GM23338 (cell line): ENCODE results near the gene DMWD. TPM values are rescaled to one million over a fixed set of nuclear protein-coding genes. Genes with fewer than 3 reads are reported as not detected.
A peak's percentile ranks its signal among the peaks of the same experiment; 100 is the strongest.

Experiments
- ATAC-seq: fragments of 200-7000 bp; cut with Tn5 transposase; 3 replicates; pipeline ENCODE4 v1.9.1; 2020
- DNase-seq: peaks from one replicate; pipeline ENCODE4 v3.0.0-alpha.2; 2015; ENCODE audit warnings: low spot score
- H2AFZ ChIP-seq: fragments of 200-600 bp; sonication (generic); 2 replicates; pipeline ENCODE4 v1.8.0; 2016; ENCODE audit warnings: antibody characterized with exemption, mild to moderate bottlenecking, moderate library complexity
- H3F3A ChIP-seq: fragments of 200-600 bp; sonication (generic); replicated peaks from 2 replicates; pipeline ENCODE4 v1.8.0; 2017; ENCODE audit warnings: antibody characterized with exemption, mixed run types, low read depth
- H3K27ac ChIP-seq: fragments of 200-600 bp; sonication (generic); 2 replicates; pipeline ENCODE4 v1.6.1; 2016; ENCODE audit warnings: low read depth
- H3K27me3 ChIP-seq: fragments of 200-600 bp; sonication (generic); 2 replicates; pipeline ENCODE4 v1.8.0; 2016; ENCODE audit warnings: mild to moderate bottlenecking, mixed run types, moderate library complexity; ENCODE audit not compliant: insufficient read depth
- H3K36me3 ChIP-seq: fragments of 200-600 bp; sonication (generic); 2 replicates; pipeline ENCODE4 v1.8.0; 2016; ENCODE audit warnings: mild to moderate bottlenecking; ENCODE audit not compliant: insufficient read depth
- H3K4me1 ChIP-seq: fragments of 200-600 bp; sonication (generic); 2 replicates; pipeline ENCODE4 v1.8.0; 2016; ENCODE audit warnings: mild to moderate bottlenecking, moderate library complexity; ENCODE audit not compliant: insufficient read depth
- H3K4me2 ChIP-seq: fragments of 200-600 bp; sonication (generic); 2 replicates; pipeline ENCODE4 v1.7.1; 2017; ENCODE audit warnings: mixed run types
- H3K4me3 ChIP-seq: fragments of 200-600 bp; sonication (generic); 2 replicates; pipeline ENCODE4 v1.6.1; 2016; ENCODE audit warnings: mixed run types
- H3K79me2 ChIP-seq: fragments of 200-600 bp; sonication (generic); replicated peaks from 2 replicates; pipeline ENCODE4 v1.8.0; 2017; ENCODE audit warnings: mild to moderate bottlenecking; ENCODE audit not compliant: insufficient read depth
- H3K9me2 ChIP-seq: fragments of 200-600 bp; sonication (generic); 2 replicates; pipeline ENCODE4 v1.8.0; 2017; ENCODE audit not compliant: insufficient read depth
- H4K20me1 ChIP-seq: fragments of 200-600 bp; sonication (generic); replicated peaks from 2 replicates; pipeline ENCODE4 v1.8.0; 2017; ENCODE audit warnings: mild to moderate bottlenecking; ENCODE audit not compliant: insufficient read depth
- H3K27ac Mint-ChIP-seq: 2 replicates; pipeline ENCODE4 v1.8.0; 2020; ENCODE audit warnings: inconsistent platforms, mild to moderate bottlenecking, moderate library complexity, mixed read lengths
- H3K27me3 Mint-ChIP-seq: 3 replicates; pipeline ENCODE4 v1.8.0; 2022; ENCODE audit warnings: low read depth, mild to moderate bottlenecking, moderate library complexity, mixed read lengths, inconsistent platforms; ENCODE audit not compliant: insufficient read depth, poor library complexity
- H3K36me3 Mint-ChIP-seq: 3 replicates; pipeline ENCODE4 v1.8.0; 2021; ENCODE audit warnings: low read depth, mild to moderate bottlenecking, inconsistent platforms, moderate library complexity, mixed read lengths
- H3K4me1 Mint-ChIP-seq: 3 replicates; pipeline ENCODE4 v1.8.0; 2020; ENCODE audit warnings: mild to moderate bottlenecking, inconsistent platforms, mixed read lengths
- H3K4me3 Mint-ChIP-seq: 3 replicates; pipeline ENCODE4 v1.8.0; 2021; ENCODE audit warnings: moderate library complexity, mild to moderate bottlenecking, inconsistent platforms, mixed read lengths
- H3K9me3 Mint-ChIP-seq: 3 replicates; pipeline ENCODE4 v1.8.0; 2020; ENCODE audit warnings: moderate library complexity, mild to moderate bottlenecking, inconsistent platforms, mixed read lengths
- CREB1 ChIP-seq: fragments of 250-450 bp; sonication (Bioruptor Pico); IDR thresholded peaks from 2 replicates; pipeline ENCODE4 v1.5.0; 2020; ENCODE audit warnings: low read depth, mild to moderate bottlenecking, moderate library complexity
- ETS1 ChIP-seq: IDR thresholded peaks from 2 replicates; pipeline ENCODE4 v1.6.1; 2016; ENCODE audit warnings: antibody characterized with exemption
- EZH2 ChIP-seq: fragments of 200-600 bp; sonication (generic); IDR thresholded peaks from one replicate; pipeline ENCODE4 v1.8.0; 2017; ENCODE audit warnings: antibody characterized with exemption, mild to moderate bottlenecking, low read depth; ENCODE audit not compliant: unreplicated experiment
- EZH2phosphoT487 ChIP-seq: fragments of 200-600 bp; sonication (generic); IDR thresholded peaks from one replicate; pipeline ENCODE4 v1.8.1; 2018; ENCODE audit warnings: antibody characterized with exemption; ENCODE audit not compliant: unreplicated experiment
- JUNB ChIP-seq: IDR thresholded peaks from one replicate; pipeline ENCODE4 v1.6.1; 2016; ENCODE audit warnings: antibody characterized with exemption; ENCODE audit not compliant: unreplicated experiment
- NANOG ChIP-seq: IDR thresholded peaks from 2 replicates; pipeline ENCODE4 v1.6.1; 2016; ENCODE audit warnings: antibody characterized with exemption, borderline replicate concordance
- POLR2AphosphoS5 ChIP-seq: IDR thresholded peaks from 2 replicates; pipeline ENCODE4 v1.6.1; 2016; ENCODE audit warnings: antibody characterized with exemption, low read depth
- REST ChIP-seq: IDR thresholded peaks from one replicate; pipeline ENCODE4 v1.6.1; 2018; ENCODE audit warnings: antibody characterized with exemption; ENCODE audit not compliant: unreplicated experiment
- STAT1 ChIP-seq: IDR thresholded peaks from one replicate; pipeline ENCODE4 v1.6.1; 2016; ENCODE audit warnings: antibody characterized with exemption; ENCODE audit not compliant: unreplicated experiment
- ZNF114 ChIP-seq: fragments of 250-450 bp; sonication (Bioruptor Pico); IDR thresholded peaks from 2 replicates; pipeline ENCODE4 v1.5.0; 2020; ENCODE audit warnings: mild to moderate bottlenecking, moderate library complexity
- ZNF331 ChIP-seq: fragments of 250-450 bp; sonication (Bioruptor Pico); IDR thresholded peaks from 2 replicates; pipeline ENCODE4 v1.5.0; 2020; ENCODE audit warnings: low read depth, mild to moderate bottlenecking, moderate library complexity
- ZNF462 ChIP-seq: fragments of 250-450 bp; sonication (Bioruptor Pico); IDR thresholded peaks from 2 replicates; pipeline ENCODE4 v1.5.0; 2020; ENCODE audit warnings: mild to moderate bottlenecking, moderate library complexity
- polyA plus RNA-seq: library from polyadenylated mRNA; unstranded; fragments of >200 nt; fragmentation: Nextera tagmentation; extraction: Ambion mirVana; gene quantifications from 2 replicates; pipeline ENCODE4 v1.2.1, GENCODE V29; 2016
- total RNA-seq: library from RNA; depleted of rRNA; stranded (reverse); fragments of >200 nt; shearing (Covaris generic); gene quantifications from 2 replicates; pipeline ENCODE4 v1.2.3, GENCODE V29; 2014
- TF ChIP-seq, protein P1 (sequence below), 2 experiments: fragments of 200-600 bp in 1 of 2; sonication (generic) in 1 of 2; conservative IDR thresholded peaks; 2 replicates each; pipeline versions ENCODE4 v1.5.1 to v1.6.1; 2016 to 2017; ENCODE audit warnings: antibody characterized with exemption in 2 of 2, low read depth in 2 of 2, mild to moderate bottlenecking in 2 of 2, moderate library complexity in 1 of 2

The DMWD gene
- total and polyA plus RNA-seq, 2 experiments from 2014 or later, result 12.1 to 45.6 TPM

DNA sequence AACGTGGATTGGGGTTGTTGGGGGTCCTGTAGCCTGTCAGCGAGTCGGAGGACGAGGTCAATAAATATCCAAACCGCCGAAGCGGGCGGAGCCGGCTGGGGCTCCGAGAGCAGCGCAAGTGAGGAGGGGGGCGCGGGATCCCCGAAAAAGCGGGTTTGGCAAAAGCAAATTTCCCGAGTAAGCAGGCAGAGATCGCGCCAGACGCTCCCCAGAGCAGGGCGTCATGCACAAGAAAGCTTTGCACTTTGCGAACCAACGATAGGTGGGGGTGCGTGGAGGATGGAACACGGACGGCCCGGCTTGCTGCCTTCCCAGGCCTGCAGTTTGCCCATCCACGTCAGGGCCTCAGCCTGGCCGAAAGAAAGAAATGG is 22.8 kb downstream of the DMWD start:
- Mint-ChIP-seq H3K4me3 (peak overlapping the region; percentile 91), H3K4me1 (peaks cover 23% of the 10 kb centered on the region), H3K27me3 (peaks cover 34% of the 10 kb centered on the region), H3K9me3 (no peaks in the 10 kb centered on the region), H3K27ac (peak overlapping the region; percentile 99), H3K36me3 (peaks cover 20% of the 10 kb centered on the region)
- TF ChIP-seq NANOG (no peak), ETS1 (no peak), POLR2AphosphoS5 (no peak; the same call in 1 of the 2 replicates), CREB1 (CRISPR knock-in tag) (no peak), REST (no peak), EZH2phosphoT487 (no peak), EZH2 (no peak), ZNF462 (CRISPR knock-in tag) (no peak), ZNF114 (no peak), ZNF331 (CRISPR knock-in tag) (no peak), JUNB (no peak), STAT1 (no peak)
- TF ChIP-seq, protein P1, sequence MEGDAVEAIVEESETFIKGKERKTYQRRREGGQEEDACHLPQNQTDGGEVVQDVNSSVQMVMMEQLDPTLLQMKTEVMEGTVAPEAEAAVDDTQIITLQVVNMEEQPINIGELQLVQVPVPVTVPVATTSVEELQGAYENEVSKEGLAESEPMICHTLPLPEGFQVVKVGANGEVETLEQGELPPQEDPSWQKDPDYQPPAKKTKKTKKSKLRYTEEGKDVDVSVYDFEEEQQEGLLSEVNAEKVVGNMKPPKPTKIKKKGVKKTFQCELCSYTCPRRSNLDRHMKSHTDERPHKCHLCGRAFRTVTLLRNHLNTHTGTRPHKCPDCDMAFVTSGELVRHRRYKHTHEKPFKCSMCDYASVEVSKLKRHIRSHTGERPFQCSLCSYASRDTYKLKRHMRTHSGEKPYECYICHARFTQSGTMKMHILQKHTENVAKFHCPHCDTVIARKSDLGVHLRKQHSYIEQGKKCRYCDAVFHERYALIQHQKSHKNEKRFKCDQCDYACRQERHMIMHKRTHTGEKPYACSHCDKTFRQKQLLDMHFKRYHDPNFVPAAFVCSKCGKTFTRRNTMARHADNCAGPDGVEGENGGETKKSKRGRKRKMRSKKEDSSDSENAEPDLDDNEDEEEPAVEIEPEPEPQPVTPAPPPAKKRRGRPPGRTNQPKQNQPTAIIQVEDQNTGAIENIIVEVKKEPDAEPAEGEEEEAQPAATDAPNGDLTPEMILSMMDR (conservative IDR thresholded peaks at IDR 0.05; ENCODE audit: low read depth in 2 of 2), result no peak
- DNase-seq, result peak; percentile 44
- Histone ChIP-seq H3K9me2 (no peaks in the 10 kb centered on the region), H3K27me3 (no peaks in the 10 kb centered on the region), H3K4me3 (peak overlapping the region; percentile 76), H4K20me1 (peaks cover 3% of the 10 kb centered on the region; the same call in 1 of the 2 replicates), H3K4me1 (peaks cover 26% of the 10 kb centered on the region), H3K27ac (peak overlapping the region; percentile 97), H2AFZ (no peak overlapping the region), H3K79me2 (no peaks in the 10 kb centered on the region), H3F3A (peaks cover 25% of the 10 kb centered on the region), H3K36me3 (0 out of 2 replicates have a peak, but pooled peaks cover 3% of the 10 kb centered on the region), H3K4me2 (peak overlapping the region; percentile 99)
- ATAC-seq, result no peak
